Bronchial epithelial cell (primary cell): ENCODE measurements around the gene BCAP31. TPM values are rescaled to one million over a fixed set of nuclear protein-coding genes. Genes with fewer than 3 reads are reported as not detected.

Experiments
- DNase-seq: peaks from one replicate; pipeline ENCODE4 v3.0.0-alpha.2; 2010; ENCODE audit warnings: low read depth
- FAIRE-seq: peaks from 2 replicates; lab custom pipeline; 2011; peaks lifted over from hg19 to GRCh38; lab: Jason Lieb, UNC
- H3K27me3 ChIP-seq: 2 replicates; pipeline ENCODE4 v1.5.1; 2011; ENCODE audit warnings: low read length; ENCODE audit not compliant: control insufficient read depth, insufficient read depth
- H3K36me3 ChIP-seq: 2 replicates; pipeline ENCODE4 v1.5.1; 2011; ENCODE audit warnings: low read length; ENCODE audit not compliant: control insufficient read depth, insufficient read depth
- H3K4me3 ChIP-seq: 2 replicates; pipeline ENCODE4 v1.5.1; 2011; ENCODE audit warnings: mild to moderate bottlenecking, low read depth, low read length, control low read depth
- CTCF ChIP-seq: IDR thresholded peaks from 2 replicates; pipeline ENCODE4 v1.5.1; 2011; ENCODE audit warnings: mild to moderate bottlenecking, moderate library complexity, low read length, control low read depth, inconsistent platforms; ENCODE audit not compliant: insufficient read depth, severe bottlenecking
- total RNA-seq: library from RNA; depleted of rRNA; stranded (reverse); fragments of >200 nt; gene quantifications from 2 replicates; pipeline ENCODE4 v1.2.1, GENCODE V29; 2014

The BCAP31 gene
- total RNA-seq, 1 donor from 2014 or later, result 300 TPM

GRCh38 chrX:153769865-153770600 is 45.8 kb upstream of the BCAP31 start:
- H3K36me3 ChIP-seq, result peaks cover 12% of the 10 kb centered on the region
- DNase-seq, result no peak
- no peak for FAIRE-seq
- H3K27me3 ChIP-seq, result no peaks in the 10 kb centered on the region
- no peak overlapping the region for H3K4me3 ChIP-seq
- no peak for TF ChIP-seq CTCF

DNA sequence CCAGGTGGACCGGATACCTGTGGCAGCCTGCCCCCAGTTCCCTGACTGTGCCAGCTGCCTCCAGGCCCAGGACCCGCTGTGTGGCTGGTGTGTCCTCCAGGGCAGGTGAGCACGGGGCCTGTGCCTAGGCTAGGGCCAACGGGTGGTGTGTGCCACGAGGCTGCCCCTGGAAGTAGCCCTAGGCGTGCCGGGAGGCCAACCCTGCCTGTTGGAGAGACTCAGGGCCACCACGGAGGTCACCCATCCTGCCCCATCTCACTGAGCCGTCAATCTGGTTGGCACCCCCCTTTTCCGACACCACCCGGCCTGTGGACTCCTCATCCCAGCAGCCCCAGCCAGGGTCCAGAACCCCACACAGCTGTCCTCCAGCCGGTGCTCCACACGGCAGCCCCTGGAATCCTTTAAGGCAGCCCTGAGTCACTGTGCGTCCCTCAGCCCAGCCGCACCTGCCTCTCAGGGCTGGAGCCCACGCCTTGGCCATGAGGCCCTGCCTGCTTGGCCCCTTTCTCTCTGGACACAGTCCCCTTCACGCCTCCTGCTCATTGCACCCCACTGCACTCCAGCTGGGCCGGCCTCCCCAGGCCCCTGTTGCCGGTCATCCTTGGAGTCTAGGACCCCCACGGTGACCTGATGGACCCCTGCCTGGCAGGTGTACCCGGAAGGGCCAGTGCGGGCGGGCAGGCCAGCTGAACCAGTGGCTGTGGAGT is 45.1 kb upstream of the BCAP31 start:
- DNase-seq (no peak), FAIRE-seq (no peak)
- Histone ChIP-seq H3K27me3 (no peaks in the 10 kb centered on the region), H3K4me3 (no peak overlapping the region), H3K36me3 (peaks cover 11% of the 10 kb centered on the region)
- no peak for TF ChIP-seq CTCF

- peaks cover 9% of the 10 kb centered on the region for H3K36me3 ChIP-seq
- FAIRE-seq (no peak), DNase-seq (no peak)
- no peak for TF ChIP-seq CTCF
- H3K4me3 ChIP-seq, result no peak overlapping the region
- H3K27me3 ChIP-seq, result no peaks in the 10 kb centered on the region
Observed at GRCh38 chrX:153768311-153769157, 44.3 kb upstream of the BCAP31 start.

DNA sequence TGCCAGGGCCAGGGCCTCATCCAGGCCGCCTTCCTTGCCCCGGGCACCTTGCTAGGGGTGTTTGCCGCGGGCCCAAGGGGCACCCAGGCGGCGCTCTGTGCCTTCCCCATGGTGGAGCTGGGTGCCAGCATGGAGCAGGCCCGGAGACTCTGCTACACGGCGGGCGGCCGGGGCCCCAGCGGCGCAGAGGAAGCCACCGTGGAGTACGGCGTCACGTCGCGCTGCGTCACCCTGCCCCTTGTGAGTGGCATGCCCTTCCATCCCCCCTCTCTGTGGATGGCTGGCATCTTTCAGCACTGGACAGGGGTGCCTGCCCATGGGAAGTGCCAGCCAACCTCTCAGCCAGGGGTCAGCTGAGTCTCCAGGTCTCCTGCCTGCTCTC is 43.5 kb upstream of the BCAP31 start:
- no peak for DNase-seq
- H3K4me3 ChIP-seq, result no peak overlapping the region
- H3K27me3 ChIP-seq, result no peaks in the 10 kb centered on the region
- no peak for FAIRE-seq
- peaks cover 9% of the 10 kb centered on the region for H3K36me3 ChIP-seq
- TF ChIP-seq CTCF, result no peak

- TF ChIP-seq CTCF, result no peak
- no peak overlapping the region for H3K4me3 ChIP-seq
- FAIRE-seq (no peak), DNase-seq (no peak)
- no peaks in the 10 kb centered on the region for H3K27me3 ChIP-seq
- H3K36me3 ChIP-seq, result peaks cover 7% of the 10 kb centered on the region
Observed at GRCh38 chrX:153766871-153767673, 42.9 kb upstream of the BCAP31 start.
